ENCODE measurements around the gene GGTA1.

DNA sequence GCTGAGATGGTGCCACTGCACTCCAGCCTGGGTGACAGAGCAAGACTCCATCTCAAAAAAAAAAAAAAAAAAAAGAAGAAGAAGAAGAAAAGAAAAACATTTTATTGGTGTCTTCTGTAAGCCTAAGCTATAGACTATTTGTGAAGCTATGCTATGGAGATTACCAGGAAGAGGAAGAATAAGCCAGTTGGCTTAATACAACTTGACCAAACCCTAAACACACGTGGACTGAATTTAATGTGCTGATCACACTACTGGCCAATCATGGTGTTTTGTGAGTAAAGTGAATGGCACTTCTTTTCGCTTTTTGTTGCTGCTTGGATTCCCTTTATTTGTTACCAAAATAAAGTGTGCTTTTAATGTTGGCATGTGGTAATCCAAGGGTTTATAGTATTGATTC is 49.9 kb downstream of the GGTA1 start:
- no peak for TF ChIP-seq EZH2phosphoT487 (IDR thresholded peaks at IDR 0.05; ENCODE audit: unreplicated experiment)
- TF ChIP-seq EZH2 (IDR thresholded peaks at IDR 0.05; ENCODE audit: low read depth, unreplicated experiment): no peak
- TF ChIP-seq, protein P1, sequence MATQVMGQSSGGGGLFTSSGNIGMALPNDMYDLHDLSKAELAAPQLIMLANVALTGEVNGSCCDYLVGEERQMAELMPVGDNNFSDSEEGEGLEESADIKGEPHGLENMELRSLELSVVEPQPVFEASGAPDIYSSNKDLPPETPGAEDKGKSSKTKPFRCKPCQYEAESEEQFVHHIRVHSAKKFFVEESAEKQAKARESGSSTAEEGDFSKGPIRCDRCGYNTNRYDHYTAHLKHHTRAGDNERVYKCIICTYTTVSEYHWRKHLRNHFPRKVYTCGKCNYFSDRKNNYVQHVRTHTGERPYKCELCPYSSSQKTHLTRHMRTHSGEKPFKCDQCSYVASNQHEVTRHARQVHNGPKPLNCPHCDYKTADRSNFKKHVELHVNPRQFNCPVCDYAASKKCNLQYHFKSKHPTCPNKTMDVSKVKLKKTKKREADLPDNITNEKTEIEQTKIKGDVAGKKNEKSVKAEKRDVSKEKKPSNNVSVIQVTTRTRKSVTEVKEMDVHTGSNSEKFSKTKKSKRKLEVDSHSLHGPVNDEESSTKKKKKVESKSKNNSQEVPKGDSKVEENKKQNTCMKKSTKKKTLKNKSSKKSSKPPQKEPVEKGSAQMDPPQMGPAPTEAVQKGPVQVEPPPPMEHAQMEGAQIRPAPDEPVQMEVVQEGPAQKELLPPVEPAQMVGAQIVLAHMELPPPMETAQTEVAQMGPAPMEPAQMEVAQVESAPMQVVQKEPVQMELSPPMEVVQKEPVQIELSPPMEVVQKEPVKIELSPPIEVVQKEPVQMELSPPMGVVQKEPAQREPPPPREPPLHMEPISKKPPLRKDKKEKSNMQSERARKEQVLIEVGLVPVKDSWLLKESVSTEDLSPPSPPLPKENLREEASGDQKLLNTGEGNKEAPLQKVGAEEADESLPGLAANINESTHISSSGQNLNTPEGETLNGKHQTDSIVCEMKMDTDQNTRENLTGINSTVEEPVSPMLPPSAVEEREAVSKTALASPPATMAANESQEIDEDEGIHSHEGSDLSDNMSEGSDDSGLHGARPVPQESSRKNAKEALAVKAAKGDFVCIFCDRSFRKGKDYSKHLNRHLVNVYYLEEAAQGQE (IDR thresholded peaks at IDR 0.05; ENCODE audit: unreplicated experiment): no peak
- TF ChIP-seq, protein P2, sequence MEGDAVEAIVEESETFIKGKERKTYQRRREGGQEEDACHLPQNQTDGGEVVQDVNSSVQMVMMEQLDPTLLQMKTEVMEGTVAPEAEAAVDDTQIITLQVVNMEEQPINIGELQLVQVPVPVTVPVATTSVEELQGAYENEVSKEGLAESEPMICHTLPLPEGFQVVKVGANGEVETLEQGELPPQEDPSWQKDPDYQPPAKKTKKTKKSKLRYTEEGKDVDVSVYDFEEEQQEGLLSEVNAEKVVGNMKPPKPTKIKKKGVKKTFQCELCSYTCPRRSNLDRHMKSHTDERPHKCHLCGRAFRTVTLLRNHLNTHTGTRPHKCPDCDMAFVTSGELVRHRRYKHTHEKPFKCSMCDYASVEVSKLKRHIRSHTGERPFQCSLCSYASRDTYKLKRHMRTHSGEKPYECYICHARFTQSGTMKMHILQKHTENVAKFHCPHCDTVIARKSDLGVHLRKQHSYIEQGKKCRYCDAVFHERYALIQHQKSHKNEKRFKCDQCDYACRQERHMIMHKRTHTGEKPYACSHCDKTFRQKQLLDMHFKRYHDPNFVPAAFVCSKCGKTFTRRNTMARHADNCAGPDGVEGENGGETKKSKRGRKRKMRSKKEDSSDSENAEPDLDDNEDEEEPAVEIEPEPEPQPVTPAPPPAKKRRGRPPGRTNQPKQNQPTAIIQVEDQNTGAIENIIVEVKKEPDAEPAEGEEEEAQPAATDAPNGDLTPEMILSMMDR (conservative IDR thresholded peaks at IDR 0.05; ENCODE audit: low read depth in 2 of 2): no peak
- TF ChIP-seq POLR2AphosphoS5 (IDR thresholded peaks at IDR 0.05; ENCODE audit: low read depth): no peak
- TF ChIP-seq, protein P3, sequence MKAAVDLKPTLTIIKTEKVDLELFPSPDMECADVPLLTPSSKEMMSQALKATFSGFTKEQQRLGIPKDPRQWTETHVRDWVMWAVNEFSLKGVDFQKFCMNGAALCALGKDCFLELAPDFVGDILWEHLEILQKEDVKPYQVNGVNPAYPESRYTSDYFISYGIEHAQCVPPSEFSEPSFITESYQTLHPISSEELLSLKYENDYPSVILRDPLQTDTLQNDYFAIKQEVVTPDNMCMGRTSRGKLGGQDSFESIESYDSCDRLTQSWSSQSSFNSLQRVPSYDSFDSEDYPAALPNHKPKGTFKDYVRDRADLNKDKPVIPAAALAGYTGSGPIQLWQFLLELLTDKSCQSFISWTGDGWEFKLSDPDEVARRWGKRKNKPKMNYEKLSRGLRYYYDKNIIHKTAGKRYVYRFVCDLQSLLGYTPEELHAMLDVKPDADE (IDR thresholded peaks at IDR 0.05): no peak
- TF ChIP-seq JUNB (IDR thresholded peaks at IDR 0.05; ENCODE audit: unreplicated experiment): no peak
- TF ChIP-seq NANOG (IDR thresholded peaks at IDR 0.05; ENCODE audit: borderline replicate concordance): no peak
- no peak for TF ChIP-seq CREB1 (CRISPR knock-in tag; IDR thresholded peaks at IDR 0.05; ENCODE audit: low read depth)
- no peak for TF ChIP-seq ZNF331 (CRISPR knock-in tag; IDR thresholded peaks at IDR 0.05; ENCODE audit: low read depth)
- no peak for TF ChIP-seq STAT1 (IDR thresholded peaks at IDR 0.05; ENCODE audit: unreplicated experiment)
- TF ChIP-seq ZNF114 (CRISPR knock-in tag; IDR thresholded peaks at IDR 0.05): no peak
- TF ChIP-seq, protein P4, sequence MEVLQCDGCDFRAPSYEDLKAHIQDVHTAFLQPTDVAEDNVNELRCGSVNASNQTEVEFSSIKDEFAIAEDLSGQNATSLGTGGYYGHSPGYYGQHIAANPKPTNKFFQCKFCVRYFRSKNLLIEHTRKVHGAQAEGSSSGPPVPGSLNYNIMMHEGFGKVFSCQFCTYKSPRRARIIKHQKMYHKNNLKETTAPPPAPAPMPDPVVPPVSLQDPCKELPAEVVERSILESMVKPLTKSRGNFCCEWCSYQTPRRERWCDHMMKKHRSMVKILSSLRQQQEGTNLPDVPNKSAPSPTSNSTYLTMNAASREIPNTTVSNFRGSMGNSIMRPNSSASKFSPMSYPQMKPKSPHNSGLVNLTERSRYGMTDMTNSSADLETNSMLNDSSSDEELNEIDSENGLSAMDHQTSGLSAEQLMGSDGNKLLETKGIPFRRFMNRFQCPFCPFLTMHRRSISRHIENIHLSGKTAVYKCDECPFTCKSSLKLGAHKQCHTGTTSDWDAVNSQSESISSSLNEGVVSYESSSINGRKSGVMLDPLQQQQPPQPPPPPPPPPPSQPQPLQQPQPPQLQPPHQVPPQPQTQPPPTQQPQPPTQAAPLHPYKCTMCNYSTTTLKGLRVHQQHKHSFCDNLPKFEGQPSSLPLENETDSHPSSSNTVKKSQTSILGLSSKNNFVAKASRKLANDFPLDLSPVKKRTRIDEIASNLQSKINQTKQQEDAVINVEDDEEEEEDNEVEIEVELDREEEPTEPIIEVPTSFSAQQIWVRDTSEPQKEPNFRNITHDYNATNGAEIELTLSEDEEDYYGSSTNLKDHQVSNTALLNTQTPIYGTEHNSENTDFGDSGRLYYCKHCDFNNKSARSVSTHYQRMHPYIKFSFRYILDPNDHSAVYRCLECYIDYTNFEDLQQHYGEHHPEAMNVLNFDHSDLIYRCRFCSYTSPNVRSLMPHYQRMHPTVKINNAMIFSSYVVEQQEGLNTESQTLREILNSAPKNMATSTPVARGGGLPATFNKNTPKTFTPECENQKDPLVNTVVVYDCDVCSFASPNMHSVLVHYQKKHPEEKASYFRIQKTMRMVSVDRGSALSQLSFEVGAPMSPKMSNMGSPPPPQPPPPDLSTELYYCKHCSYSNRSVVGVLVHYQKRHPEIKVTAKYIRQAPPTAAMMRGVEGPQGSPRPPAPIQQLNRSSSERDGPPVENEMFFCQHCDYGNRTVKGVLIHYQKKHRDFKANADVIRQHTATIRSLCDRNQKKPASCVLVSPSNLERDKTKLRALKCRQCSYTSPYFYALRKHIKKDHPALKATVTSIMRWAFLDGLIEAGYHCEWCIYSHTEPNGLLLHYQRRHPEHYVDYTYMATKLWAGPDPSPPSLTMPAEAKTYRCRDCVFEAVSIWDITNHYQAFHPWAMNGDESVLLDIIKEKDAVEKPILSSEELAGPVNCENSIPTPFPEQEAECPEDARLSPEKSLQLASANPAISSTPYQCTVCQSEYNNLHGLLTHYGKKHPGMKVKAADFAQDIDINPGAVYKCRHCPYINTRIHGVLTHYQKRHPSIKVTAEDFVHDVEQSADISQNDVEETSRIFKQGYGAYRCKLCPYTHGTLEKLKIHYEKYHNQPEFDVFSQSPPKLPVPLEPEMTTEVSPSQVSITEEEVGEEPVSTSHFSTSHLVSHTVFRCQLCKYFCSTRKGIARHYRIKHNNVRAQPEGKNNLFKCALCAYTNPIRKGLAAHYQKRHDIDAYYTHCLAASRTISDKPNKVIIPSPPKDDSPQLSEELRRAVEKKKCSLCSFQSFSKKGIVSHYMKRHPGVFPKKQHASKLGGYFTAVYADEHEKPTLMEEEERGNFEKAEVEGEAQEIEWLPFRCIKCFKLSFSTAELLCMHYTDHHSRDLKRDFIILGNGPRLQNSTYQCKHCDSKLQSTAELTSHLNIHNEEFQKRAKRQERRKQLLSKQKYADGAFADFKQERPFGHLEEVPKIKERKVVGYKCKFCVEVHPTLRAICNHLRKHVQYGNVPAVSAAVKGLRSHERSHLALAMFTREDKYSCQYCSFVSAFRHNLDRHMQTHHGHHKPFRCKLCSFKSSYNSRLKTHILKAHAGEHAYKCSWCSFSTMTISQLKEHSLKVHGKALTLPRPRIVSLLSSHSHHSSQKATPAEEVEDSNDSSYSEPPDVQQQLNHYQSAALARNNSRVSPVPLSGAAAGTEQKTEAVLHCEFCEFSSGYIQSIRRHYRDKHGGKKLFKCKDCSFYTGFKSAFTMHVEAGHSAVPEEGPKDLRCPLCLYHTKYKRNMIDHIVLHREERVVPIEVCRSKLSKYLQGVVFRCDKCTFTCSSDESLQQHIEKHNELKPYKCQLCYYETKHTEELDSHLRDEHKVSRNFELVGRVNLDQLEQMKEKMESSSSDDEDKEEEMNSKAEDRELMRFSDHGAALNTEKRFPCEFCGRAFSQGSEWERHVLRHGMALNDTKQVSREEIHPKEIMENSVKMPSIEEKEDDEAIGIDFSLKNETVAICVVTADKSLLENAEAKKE (CRISPR knock-in tag; IDR thresholded peaks at IDR 0.05): no peak

Data from GM23338 (cell line).